Measurements from ENCODE around the gene SAP25.

DNA sequence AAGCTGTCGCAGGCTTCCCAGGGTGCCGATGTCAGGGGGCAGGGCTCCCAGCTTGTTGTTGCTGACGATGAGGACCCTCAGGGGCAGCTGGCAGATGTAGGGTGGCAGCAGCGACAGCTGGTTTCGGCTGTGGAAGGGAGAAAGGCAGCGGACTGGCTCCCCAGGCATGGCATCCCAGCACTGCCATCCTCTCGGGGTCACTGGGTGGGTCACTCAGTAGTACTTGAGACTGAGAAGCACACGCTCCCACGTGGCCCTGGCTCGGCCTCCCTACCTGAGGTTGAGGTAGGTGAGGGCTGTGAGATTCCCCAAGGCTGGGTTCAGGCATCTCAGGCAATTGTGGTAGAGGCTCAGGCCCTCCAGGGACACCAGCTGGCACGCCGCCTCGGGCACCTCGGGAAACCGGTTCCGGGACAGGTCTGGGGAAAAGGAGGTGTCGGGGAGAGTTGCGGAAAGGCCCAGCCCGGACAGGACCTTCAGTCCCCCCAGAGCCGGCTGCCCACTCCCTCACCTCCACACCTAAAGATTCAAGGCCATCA, 8.4 kb upstream of the SAP25 start:
- TF ChIP-seq, protein P1, sequence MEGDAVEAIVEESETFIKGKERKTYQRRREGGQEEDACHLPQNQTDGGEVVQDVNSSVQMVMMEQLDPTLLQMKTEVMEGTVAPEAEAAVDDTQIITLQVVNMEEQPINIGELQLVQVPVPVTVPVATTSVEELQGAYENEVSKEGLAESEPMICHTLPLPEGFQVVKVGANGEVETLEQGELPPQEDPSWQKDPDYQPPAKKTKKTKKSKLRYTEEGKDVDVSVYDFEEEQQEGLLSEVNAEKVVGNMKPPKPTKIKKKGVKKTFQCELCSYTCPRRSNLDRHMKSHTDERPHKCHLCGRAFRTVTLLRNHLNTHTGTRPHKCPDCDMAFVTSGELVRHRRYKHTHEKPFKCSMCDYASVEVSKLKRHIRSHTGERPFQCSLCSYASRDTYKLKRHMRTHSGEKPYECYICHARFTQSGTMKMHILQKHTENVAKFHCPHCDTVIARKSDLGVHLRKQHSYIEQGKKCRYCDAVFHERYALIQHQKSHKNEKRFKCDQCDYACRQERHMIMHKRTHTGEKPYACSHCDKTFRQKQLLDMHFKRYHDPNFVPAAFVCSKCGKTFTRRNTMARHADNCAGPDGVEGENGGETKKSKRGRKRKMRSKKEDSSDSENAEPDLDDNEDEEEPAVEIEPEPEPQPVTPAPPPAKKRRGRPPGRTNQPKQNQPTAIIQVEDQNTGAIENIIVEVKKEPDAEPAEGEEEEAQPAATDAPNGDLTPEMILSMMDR (IDR thresholded peaks at IDR 0.05): no peak
- no peak for TF ChIP-seq POLR2A (IDR thresholded peaks at IDR 0.05)

Measured in body of pancreas (tissue), 4 donors.